ENCODE measurements around the gene CT47C1.

- TF ChIP-seq CTCF (IDR thresholded peaks at IDR 0.05; ENCODE audit: insufficient read depth, low read depth, low read length) (no peak), EZH2 (IDR thresholded peaks at IDR 0.05; ENCODE audit: insufficient read depth, low read length) (no peak)
Observed at GRCh38 chrX:119075270-119076025, 2.7 kb downstream of the CT47C1 start.

Data from astrocyte (in vitro differentiated cells and primary cell).